GM19372 (cell line): ENCODE results near the gene GRWD1.

Experiments
- ATAC-seq: cut with Tn5 transposase; IDR thresholded peaks from one replicate; pipeline ENCODE4 v1.9.1; 2021; ENCODE audit warnings: mild to moderate bottlenecking, low read depth, moderate library complexity; ENCODE audit not compliant: unreplicated experiment

GRWD1 gene

DNA sequence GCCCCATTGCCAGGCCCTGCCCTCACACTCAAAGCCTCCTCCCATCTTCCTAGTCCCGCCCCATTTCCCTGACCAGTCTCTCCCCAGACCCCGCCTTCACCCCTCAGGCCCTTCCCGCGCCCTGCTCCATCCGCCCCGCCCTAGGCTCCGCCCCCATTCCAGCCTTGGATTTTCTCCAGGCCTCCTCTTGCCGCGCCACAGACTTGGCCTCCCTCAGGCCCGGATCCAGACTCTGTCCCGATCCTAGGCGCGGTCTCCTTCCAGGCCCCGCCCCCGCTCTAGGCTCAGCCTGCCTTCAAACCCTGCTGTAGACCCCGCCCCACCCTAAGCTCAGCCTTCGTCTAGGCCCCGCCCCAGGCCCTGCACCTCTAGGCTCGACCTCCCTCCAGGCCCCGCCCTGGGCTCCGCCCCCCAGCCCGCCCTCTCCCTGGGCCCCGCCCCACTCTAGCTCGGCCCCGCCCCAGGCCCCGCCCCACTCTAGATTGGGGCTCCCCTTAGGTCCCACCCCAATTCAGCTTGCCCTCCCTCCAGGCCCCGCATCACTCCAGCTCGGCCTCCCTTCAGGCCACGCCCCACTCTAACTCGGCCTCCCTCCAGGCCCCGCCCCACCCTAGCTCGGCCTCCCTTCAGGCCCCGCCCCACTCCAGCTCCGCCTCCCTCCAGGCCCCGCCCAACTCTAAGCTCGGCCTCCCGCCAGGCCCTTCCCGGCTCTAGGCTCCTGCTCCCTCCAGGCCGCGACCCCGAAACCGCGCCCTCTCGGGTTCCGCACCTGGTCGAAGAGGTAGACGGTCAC, 47.3 kb downstream of the GRWD1 start:
- ATAC-seq, result peak; percentile 58

DNA sequence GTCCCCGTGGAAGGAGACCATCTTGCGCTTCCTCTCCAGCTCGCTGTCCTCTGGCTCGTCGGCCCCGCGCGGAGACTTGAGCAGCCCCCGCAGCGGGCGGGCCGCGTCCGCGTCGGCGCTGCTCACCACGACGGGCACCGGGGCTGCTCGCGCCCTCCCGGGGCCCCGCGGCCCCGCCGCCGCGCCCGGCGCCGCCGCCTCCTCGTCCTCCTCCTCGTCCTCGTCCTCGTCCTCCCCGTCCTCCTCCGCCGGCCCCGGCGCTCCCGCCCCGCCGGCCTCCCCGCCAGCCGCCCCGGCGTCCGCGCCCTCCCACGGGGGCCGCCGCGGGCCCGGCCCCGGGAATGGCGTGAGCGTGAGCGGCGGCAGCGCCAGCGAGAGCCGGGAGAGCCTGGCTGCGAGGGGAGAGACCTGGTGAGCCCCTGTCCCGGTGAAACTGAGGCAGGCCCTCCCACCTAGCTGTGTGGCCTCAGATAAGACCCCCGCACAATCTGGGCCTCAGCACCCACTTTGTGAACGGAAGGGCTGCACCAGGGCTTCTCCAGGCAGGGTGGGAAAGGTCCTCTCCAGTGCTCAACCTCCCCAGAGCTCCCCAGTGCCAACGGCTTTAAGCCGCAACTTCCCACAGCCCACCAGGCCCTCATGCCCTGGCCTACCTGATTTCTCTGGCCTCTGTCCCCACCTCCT, 48.1 kb downstream of the GRWD1 start:
- ATAC-seq, result no peak

DNA sequence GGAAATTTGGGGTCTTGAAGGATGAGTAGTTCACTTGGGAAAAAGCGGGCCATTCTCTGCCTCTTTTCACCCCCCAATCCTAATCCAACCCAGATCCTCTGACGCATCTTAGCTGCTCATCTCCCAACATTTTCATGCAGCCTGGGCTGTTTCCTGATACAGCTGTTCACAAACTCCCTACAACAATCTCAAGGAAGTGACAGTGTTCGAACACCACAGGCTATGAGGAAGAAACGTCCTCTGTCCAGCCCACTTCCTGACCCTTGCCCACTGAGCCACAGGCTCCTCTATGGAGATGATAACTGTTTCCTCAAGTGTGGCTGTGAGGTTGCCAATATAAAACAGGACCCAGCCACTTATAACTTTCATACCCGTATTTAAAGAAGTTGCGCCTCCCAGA, 49.6 kb downstream of the GRWD1 start:
- ATAC-seq, result no peak

DNA sequence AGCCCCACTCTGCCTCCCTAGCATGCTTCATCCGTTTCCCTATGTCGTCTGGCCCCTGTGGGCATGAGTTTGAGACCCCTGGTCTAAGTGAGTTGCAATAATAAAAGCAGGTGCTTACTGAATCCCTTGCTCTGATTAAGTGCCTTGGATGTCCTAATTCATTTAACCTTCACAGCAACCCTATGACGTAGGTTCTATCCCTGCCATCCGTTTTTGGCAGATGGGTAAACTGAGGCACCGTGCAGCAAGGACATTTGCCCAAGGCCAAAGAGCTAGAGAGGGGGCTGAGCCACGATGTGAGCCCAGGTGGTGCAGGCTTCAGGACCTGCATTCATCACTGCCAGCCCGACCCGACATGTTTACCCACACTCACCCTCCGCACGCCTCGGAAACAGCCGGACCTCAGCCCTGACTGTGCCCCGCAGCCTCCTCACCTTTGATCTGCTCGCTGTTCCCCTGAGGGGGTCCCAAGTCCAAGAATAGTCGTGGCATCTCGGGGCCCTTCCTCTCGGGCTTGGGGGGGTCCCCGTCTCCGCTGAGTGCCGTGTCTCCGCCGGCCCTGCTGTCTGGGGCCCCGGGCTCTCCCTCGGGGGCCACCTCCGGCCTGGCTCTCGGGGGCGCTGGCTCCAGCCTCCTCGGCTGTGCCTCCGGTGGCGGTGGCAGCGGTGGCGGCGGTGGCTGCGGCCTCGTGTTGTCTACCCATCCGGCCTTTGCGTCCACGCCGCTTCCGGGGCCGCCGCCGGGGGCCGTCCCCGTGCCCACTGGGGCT, 51.4 kb downstream of the GRWD1 start:
- ATAC-seq, result no peak

DNA sequence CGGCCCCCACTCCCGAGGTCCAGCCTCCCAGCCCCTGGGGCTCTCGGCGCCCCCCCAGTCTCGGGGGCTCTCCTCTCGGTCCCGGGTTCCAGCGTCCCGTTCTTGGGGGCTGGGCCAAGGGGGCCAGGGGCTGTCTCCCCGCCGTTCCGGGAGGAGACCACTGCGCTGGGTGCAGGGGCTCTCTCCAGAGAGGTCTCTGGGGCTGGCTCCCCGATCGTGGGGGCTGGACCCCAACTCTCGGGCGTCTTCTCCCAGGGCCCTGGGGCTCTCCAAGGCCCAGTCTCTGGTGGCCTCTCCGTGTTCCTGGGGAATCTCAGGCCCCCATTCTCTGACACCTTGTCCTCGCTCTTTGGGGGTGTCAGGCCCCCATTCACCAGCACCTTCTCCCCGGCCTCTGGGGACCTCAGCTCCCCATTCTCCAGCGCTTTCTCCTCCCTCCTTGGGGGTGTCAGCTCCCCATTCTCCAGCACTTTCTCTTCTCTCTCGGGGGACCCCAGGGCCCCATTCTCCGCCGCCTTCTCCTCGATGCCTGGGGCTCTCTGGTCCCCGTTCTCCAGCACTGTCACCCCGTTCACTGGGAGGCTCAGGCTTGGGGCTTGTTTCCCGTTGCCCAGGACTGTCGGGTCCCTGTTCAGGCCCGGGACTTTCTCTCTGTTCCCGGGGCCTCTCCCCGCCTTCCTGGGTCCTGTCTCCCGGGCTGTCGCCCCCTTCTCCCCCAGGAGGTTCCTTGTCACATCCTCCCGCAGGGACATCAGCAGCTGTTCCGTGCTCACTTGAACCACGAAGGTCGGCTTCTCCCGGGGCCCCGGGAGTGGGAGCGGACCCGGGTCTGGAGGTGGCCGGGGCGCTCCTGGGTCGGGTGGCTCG, 52.2 kb downstream of the GRWD1 start:
- no peak for ATAC-seq

DNA sequence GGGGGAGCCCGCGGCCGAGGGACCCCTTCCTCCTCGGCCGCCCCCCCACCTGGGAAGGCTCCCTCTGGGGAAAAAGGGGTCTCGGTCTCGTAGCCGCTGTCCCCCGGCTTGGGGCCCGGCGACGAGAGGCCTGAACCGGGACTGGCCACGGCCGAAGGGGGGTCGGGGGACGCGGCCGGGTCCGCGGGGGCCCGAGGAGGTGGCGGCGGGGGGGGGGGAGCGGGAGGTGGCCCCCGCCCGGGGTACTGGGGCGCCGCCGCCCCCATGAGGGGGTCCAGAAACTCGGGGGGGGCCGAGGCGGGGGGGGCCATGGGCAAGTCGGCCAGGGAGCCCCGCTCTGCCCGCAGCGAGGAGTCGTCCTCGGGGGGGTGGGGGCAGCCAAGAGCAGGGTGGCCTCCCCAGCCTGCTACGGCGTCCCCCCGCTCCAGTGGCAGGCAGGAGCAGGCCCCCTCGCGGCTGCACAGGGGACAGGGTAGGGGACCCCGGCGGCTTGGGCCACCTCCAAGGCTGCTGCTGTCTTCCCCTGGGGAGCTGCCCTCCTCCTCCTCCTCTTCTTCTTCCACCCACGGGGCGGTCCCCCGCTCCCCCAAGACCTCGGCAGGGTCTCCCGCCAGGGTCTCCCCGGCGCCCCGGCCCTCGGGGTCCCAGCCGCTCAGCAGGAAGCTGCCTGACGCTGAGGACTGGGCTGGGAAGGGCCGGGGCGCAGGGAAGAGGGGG, 53.0 kb downstream of the GRWD1 start:
- ATAC-seq, result no peak

DNA sequence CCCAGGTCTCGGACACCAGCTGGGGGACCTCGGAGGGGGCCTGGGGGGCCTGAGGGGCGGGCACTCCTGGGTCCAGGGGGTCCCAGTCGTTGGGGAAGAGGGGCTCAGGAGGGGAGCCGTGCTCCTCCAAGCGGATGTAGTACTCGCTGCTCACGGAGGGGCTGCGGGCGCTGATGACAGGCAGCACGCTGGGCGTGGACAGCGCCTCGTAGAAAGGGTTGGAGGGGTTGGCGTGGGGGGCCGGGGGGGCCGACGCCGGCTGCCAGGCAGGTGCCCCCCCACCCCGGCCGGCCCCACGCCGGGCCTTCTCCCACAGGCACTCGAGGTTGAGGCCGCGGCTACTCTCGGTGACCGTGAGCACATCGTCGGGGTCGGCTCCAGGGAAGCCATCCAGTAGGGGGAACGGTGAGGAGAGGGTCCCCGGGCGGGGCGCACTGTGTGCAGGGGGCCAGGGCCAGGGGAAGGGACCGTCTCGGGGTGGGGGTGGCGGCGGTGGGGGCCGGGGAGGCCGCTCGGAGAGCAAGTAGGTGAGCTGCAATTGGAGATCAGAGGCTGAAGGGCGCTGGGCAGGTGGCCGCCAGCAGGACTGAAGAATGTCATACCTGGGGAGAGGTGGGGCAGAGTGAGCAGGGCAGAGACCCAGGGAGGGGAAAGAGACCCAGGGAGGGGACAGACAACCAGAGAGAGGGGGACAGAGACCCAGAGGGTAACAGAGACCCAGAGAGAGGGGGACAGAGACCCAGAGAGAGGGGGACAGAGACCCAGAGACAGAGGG, 53.7 kb downstream of the GRWD1 start:
- ATAC-seq, result no peak

DNA sequence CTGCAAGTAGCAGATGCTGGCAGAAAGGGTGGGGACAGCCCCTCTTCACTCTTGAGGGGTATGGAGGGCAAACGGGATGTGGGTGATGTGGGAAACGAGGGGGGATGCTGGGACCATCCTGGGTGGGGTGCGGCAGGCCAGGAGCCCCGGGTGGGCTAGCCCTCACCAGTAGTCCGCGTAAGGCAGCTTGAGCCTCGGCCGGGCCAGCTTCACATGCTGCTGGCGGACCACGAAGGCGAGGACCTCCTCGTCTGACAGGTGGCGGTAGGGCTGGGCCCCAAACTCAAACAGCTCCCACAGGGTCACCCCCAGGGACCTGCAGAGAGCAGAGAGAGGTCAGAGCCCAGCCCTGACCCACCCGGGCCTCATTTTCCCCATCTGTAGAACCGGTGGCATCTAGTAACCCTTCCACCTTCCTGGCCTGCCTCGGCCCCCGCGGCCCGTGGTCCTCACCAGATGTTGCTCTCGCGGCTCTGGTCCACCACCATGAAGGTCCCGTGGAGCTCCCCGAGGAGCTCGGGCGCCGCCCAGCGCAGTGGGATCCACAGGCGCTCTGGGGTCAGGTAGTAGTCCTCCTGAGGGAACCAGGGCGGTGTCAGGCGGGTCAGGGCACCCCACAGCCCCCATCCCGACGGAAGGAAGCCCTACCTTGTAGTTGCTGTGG, 55.2 kb downstream of the GRWD1 start:
- ATAC-seq, result no peak

DNA sequence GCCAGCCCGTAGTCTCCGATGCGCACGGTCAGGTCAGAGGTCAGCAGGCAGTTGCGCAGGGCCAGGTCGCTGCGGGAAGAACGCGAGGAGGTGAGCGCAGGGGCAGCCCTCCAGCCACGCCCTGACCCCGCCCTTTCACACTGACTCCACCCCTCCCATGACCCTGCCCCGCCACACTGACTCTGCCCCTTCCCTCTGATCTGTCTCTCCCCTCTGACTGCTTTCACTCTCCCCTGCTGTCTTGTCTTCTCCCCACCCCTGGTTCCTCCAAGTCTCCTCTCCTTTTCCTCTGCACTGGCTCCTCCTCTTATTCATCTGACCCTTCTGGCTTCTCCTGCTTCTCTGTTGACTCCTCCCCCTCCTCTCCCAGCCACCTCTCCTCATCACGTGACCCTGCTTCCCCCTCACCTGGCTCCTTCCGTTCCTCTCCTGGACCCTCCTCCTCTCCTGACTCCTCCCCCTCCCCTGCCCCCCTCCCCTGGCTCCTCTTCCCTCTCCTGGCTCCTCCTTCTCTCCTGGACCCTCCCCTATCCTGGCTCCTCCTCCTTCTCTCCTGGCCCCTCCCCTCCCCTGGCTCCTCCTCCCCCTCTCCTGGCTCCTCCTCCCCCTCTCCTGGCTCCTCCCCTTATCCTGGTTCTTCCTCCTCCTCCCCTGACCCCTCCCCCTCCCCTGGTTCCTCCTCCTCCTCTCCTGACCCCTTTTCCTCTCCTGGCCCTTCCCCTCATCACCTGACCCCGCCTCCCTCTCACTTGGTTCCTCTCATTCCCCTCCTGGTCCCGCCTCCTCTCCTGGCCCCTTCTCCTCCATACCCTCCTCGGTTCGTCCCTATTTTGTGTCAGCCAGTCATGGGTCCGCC, 55.9 kb downstream of the GRWD1 start:
- no peak for ATAC-seq

DNA sequence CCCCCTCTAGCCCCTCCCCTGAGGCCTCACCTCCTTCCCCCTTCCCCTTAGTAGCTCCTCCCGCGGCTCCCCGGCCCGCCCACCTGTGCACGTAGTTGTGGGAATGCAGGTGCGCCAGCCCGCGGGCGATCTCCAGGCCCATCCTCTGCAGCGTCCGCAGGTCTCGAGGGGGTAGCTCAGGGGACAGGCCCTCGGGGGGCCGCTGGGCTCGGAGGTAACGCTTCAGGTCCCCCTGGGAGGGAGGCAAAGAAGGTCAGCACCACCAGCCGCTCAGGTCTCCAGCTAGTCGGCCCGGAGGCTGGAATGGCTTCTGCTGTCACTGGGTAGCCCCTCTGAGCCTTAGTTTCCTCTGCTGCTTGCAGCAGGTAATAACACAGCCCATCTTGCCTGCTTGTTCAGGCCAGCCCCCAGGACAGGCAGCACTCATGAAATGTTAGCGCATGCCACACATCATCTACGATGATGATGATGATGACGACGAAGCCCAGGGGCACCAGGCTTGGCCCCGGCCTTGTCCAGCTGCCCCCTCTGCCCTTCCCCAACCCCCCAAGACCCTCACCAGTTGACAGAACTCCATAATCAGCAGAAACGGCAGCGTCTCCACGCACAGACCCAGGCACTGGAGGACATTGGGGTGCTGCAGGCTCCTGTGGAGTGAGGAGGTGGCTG, 56.7 kb downstream of the GRWD1 start:
- ATAC-seq, result no peak

DNA sequence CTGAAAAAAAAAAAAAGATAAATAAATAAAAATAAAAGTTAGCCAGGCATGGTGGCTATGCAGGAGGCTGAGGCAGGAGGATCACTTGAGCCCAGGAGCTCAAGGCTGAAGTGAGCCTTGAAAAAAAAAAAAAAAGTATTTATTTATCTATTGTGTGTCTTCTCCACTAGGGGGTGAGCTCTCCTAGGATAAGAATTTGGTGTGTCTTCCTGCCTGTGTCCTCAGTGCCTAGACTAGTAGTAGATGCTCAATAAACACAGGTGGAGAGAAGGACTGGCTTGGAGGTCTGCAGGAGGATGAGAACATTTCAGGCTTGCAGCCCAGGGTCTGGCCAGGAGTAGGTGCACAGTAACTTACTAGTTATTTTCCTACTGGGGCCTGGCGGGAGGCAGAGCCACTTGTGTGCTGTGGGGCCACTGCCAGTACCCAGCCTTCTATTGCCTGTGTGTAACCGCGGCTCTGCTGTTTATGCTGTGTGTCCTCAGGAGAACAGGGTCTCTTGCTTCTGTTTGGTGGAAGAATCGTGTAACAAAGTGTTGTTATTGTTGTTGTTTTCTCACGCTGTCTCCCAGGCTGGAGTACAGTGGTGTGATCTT, 60.5 kb downstream of the GRWD1 start:
- ATAC-seq, result no peak
